Fibroblast of villous mesenchyme (primary cell): Measurements from ENCODE around the gene EPHA6. TPM values are rescaled to one million over a fixed set of nuclear protein-coding genes. Genes with fewer than 3 reads are reported as not detected.

Experiments
- DNase-seq: peaks from one replicate; pipeline ENCODE4 v3.0.0-alpha.2; 2010; ENCODE audit warnings: low read depth
- H3K4me3 ChIP-seq: 2 replicates; pipeline ENCODE4 v1.5.1; 2011; ENCODE audit warnings: low read depth, mild to moderate bottlenecking, low read length
- CTCF ChIP-seq: IDR thresholded peaks from 2 replicates; pipeline ENCODE4 v1.5.1; 2012; ENCODE audit warnings: low read depth, mild to moderate bottlenecking, low read length; ENCODE audit not compliant: insufficient read depth
- total RNA-seq: library from RNA; depleted of rRNA; stranded (reverse); fragments of >200 nt; gene quantifications from 2 replicates; pipeline ENCODE4 v1.2.3, GENCODE V29; 2012

EPHA6 gene
- total RNA-seq, 1 donor, result 1.7 TPM

GRCh38 chr3:97105989-97106651 lies 291.7 kb downstream of the EPHA6 start:
- TF ChIP-seq CTCF, result no peak
- no peak for DNase-seq
- H3K4me3 ChIP-seq, result no peak overlapping the region

- no peak overlapping the region for H3K4me3 ChIP-seq
- no peak for TF ChIP-seq CTCF
- DNase-seq, result no peak
These were observed 292.2 kb downstream of the EPHA6 start for GRCh38 chr3:97106652-97106989.

GRCh38 chr3:97108136-97108535 lies 293.7 kb downstream of the EPHA6 start:
- no peak for DNase-seq
- no peak overlapping the region for H3K4me3 ChIP-seq
- TF ChIP-seq CTCF, result no peak

- H3K4me3 ChIP-seq, result no peak overlapping the region
- TF ChIP-seq CTCF, result no peak
- DNase-seq, result no peak
These were observed 296.9 kb downstream of the EPHA6 start for GRCh38 chr3:97111244-97111643.

- DNase-seq, result no peak
- no peak for TF ChIP-seq CTCF
These were observed 307.0 kb downstream of the EPHA6 start for GRCh38 chr3:97121386-97121785.

GRCh38 chr3:97125902-97126499 lies 311.6 kb downstream of the EPHA6 start:
- TF ChIP-seq CTCF, result no peak
- H3K4me3 ChIP-seq, result no peak overlapping the region
- no peak for DNase-seq

More at GRCh38 chr3:97121386-97121785, 307.0 kb downstream of the EPHA6 start:
- H3K4me3 ChIP-seq, result no peak overlapping the region

GRCh38 chr3:97131476-97131875 lies 317.1 kb downstream of the EPHA6 start:
- peak; percentile 4 for DNase-seq
- H3K4me3 ChIP-seq, result no peak overlapping the region

More at GRCh38 chr3:97131476-97131875, 317.1 kb downstream of the EPHA6 start:
- no peak for TF ChIP-seq CTCF
